GM18951 (cell line): ENCODE measurements around the gene CRIM1.

Source experiments
- POLR2A ChIP-seq: IDR thresholded peaks from 4 replicates; pipeline ENCODE4 v1.6.1; 2011; ENCODE audit warnings: mild to moderate bottlenecking; ENCODE audit not compliant: insufficient read length, insufficient read depth; ENCODE audit errors: extremely low read depth
- in situ Hi-C: fragments of 300-500 bp; cut with MboI; formaldehyde crosslinking; loops from one replicate; pipeline ENCODE4 v1.12.0; 2022; ENCODE audit warnings: low sequenced_read_pairs, mixed read lengths, inconsistent platforms; ENCODE audit not compliant: unreplicated experiment

CRIM1 gene

DNA sequence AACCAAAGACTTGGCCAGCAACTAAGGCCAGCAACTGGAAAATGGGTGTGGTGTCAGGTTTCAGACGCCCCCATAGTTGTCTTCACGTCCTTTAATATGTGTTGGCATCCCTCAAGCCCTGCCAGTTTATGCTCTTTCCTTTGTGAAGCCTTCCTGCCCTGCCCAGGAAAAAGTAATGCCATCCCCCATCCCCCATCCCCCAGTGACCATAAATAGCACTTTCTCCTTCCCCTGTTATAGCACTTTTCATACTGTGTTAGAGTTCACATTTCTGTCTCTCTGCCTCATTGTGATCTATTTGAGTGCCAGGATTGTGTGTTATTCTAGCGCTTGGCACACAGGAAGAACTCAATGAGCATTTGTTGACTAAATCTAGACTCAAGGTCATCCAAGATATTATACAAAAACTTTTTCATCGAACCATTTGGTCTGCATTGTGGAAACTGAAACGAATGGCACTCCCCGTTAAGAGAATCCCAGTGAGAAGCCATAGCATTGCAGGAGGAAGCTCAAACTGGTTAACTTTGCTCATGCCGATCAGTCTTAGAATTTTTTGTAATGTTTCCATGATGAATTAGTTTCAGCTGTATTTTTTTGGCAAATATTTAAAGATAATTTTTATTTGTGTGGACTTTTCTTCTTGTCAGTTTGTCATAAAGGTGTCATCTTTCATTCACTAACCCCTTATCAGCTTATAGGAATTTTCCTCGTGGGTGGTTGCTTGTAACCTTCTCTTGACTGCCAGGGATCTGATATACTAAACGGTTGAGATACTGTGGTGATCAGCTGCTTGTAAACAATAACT, 15.7 kb downstream of the CRIM1 start:
- no peak for TF ChIP-seq POLR2A
- in situ Hi-C loops: no loop called here

DNA sequence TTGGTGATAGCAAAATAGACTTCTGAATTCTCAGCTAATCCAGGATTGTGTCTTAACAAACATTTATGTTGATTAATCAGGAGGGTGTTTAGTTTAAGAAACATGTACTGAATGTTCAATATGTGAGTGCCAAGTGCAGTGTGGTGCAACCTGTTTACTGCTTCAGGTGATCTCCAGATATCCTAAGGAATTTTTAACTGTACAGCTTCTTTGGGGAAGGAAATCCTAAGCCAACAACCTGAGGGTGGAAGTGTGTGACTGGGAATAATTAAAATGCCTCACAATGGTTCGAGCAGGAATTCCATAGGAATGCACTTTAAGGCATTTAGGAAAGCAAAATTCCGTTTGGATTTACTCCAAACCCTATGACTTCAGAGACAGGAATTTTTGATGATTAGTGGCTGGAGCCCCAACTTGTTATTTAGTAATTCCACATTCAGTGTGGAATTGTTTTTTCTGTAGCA, 16.4 kb downstream of the CRIM1 start:
- no peak for TF ChIP-seq POLR2A
- in situ Hi-C loops: no loop called here

DNA sequence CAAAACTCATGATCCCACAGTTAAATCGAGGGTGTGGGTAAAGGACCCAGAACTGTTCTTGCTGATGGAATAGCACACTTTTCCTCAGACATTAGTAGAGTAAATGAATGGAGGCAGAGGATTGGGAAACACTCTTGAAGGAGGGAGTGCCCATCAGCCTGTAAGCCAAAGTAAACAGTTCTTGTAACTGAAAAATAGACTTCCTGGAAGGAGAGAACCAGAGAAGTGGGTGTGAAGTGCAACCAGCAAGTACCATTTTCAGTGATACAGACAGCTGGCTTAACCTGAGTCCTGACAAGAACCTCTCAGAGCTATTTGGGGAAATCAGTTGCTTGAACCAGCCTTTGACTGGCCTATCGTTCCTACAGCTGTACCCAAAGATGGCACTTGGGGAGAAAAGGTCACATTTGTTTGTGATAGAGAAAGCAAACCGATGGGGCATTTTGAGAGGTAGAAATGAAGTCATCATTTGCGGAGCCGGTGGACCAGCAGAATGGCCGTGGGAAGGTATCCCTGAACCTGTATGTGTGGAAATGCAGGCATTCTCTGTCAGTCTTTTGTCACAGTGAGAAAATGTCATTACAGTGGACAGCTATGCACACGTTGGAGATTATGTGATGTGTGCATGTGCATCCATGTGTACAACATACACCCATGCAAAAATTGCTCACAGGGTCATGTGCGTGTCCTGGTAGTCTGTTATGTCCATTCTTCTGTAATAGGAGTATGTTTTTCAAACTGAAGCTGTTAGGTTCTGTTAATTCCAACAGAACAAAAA, 17.8 kb downstream of the CRIM1 start:
- in situ Hi-C loops: no loop called here

DNA sequence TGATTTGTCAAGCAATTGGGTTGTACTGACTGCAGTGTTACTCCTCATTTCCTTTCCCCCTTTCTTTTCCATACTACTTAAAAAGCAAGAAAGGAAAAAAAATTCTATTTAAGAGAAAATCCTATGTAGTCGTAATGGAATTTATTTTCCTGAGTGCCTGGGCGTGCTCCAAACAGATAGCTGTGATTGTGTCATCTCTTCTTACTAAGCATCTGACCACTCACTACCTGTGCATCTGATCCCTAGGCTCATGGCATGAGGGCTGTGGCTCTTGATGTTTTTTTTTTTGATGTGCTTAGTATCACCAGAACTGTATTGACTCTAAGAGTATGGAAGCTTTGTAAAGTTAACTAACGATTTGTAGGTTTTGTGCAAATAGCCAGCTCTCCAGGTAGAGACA, 19.0 kb downstream of the CRIM1 start:
- TF ChIP-seq POLR2A: no peak
- in situ Hi-C loops: no loop called here

More for the DNA sequence above, 17.8 kb downstream of the CRIM1 start:
- TF ChIP-seq POLR2A: no peak

DNA sequence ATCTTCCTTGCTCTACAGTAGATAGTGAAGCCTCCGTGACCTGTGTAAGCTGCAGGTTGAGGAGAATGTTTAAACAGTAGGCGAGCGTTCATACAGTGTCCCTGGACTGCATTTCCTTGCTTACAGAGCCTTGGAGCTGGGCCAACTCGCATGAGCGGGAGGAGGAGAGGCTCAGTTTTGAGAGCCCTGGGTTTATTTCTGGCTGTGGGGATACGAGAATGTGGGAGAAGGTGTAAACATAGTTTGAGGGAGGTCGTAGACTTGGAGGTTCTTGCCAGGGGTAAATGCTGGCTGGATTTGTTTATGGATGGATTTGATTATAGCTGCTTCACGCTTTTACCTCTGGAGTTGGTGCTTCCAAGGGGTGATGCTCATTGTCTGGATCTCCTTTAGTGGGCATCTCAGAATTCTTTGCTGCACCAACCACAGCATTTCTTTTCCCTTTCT, 20.8 kb downstream of the CRIM1 start:
- no peak for TF ChIP-seq POLR2A
- in situ Hi-C loops: no loop called here

DNA sequence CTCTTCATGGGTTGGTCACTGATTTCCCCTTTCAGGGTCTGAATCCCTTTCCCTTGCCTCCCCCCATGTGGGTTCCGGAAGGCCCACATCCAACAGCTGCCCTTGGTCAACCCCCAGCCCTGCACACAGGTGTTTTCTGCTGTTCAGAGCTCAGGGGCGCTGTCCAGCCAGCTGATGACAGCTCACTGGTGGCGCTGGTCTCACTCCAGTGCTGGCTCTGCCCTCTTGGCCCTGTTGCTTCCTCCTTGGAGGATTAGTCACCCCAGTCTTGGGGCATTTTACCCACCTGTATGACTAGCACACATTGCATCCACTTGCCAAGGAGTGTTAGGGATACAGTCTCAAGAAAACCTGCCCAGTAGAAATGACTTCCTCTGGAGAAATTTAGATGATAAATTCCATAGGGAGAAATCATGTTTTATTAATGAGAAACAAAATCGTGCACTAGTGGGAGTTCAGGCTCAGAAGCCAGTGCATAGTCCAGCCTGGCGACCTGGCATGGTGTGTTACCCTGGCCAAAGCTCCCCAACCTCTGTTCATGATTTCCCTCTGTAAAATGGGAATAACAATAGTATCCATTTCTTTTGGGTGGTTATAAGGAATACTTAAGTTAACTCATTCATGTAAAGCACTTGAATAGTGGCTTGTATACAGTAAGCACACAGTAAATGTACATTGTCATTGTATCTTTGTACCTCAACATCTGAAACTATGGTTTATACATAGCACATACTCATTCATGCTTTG, 21.6 kb downstream of the CRIM1 start:
- no peak for TF ChIP-seq POLR2A
- in situ Hi-C loops: no loop called here

DNA sequence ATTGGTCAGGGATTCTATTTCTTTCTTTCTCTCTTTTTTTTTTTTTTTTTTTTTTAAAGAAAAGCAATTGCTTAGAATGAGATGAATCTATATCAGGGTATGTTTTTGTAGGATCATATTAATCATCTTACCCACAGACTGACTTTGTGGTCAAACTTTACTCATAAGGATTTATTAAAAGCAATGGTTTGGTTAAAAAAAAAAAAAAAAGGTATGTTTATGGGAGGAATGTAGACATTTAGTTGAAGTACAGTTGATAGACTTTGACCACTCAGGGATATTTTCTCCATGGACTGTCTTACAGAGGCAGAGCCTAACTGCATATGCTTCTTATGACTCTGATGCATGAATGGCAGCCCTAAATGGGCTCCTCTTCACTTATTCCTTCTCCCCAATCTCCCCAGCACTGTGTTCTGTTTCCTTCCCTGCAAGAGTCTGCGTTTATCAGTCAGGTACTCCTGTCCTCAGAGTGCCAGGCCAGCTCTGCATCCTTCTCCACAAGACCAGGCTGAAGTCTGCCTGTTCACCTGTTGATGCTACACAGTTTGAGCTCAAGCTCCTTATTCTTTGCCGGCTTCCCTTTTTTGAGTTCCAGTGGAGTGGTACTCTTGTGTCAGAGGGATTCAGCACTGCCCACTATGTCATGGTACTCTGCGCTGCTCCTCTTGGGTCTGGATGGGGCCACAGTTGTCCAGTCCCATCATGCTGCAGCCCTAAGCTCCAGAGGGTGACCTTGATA, 24.3 kb downstream of the CRIM1 start:
- no peak for TF ChIP-seq POLR2A
- in situ Hi-C loops: no loop called here

DNA sequence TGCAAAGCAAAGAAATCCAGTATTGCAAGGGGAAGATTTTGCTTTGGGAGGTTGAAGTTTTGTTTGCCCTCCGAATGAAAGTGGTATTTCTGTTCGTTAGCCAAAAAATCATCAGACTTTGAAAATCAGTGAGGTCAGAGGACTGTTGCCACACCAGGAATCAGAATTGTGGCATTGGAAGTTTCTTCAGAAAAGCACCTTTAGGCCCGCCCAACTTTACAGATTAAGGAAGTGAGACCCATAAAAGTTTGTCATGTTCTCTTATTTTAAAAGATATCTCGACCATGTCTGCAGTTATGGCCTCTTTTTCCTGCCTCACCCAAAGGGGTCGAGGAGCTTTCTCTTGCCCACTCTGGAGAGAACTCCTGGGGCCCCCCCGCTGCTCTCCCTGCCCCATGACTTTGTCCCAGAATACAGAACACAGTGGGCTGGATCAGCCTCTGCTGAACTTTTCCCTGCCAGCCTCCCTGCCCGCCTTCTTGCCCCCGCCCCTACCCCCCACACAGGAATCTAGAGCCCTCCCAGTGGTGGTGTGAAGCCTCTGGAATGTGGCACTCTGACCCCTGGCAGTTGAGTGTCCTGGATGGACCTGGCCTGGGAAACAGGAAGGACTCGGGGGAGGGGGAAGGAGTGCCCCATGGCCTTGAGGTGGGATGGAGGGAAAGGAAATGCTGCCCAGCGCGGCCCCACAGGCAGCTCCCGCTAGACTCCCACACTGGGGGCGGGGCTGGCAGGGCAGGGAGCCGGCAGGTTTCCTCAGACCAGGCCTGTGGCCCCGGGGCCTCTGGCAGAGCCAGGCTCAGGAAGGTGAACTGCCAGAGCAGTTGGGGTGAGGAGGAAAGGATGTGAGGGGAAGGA, 25.3 kb downstream of the CRIM1 start:
- in situ Hi-C loops: no loop called here
- no peak for TF ChIP-seq POLR2A

DNA sequence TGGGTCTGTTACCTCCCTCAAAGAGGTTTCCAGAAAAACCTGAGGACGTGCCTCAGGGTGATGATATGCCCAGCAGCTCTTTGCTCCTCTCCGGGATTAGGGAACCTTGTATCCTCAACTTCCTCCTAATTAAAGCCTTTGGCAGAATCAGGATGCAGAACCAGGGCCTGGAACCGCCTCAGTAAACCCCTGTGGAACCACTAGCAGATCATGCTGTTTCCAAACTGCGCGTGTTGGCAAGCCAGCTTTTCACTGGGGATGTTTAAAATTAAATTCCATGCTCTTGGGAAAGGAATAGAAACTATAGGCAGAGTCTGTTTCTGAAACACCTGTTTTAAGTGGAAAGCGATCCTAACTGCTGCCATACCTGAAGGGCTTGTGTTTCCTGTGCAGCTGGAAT, 26.4 kb downstream of the CRIM1 start:
- no peak for TF ChIP-seq POLR2A
- in situ Hi-C loops: no loop called here

DNA sequence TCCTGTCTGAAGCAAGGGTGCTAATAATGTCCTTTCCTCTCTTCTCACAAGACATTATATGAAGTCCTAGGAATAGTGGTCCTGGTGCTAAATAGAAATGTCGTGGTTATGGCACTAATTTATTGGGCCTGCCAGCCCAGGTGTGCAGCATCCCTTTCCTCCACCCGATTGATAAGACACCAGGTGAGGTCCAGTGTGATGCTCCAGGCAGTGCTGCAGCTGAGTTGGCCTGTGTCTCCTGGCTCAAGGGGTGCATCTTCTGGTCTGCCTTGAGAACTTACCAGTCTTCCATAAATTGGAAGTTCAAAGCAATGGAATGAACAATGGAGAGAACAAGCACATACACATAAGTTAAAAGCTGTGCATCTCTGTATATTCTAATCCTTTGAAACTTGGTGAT, 26.9 kb downstream of the CRIM1 start:
- no peak for TF ChIP-seq POLR2A
- in situ Hi-C loops: no loop called here

DNA sequence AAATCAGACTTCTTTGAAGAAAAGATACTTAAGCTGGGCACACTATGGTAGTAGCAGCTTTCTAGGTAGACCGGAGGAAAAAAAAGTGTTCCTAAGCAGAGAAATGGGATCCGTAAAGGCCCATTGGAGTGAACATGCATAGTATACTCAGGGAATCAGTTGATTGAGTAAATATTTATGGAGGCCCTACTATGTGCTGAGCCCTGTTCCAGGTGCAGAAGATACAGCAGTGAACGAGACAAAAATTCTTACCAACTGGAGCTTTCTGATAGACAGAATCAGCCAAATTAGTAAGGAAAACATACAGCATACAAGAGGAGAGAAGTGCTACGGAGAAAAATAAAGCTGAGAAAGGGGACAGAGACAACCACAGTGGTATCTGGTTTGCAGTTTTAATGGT, 28.1 kb downstream of the CRIM1 start:
- no peak for TF ChIP-seq POLR2A
- in situ Hi-C loops: no loop called here

DNA sequence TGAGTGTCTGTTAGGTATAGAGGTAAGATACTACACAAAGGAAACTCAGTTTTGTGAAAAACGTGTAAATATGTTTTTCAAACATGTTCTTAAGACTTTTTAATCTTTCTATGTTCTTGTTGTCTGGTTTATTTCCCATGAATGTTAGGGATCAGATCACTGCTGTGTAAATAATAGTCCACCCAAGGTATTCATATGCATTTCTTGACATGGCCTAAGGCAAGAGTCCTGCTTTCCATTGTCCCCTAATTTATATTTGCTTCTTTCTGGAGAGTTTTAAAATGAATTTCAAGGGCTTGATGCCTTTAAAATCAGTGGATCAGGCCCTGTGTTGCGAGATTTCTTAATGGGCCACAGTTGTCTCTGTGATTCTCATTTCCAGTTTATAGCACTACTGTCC, 28.9 kb downstream of the CRIM1 start:
- TF ChIP-seq POLR2A: no peak
- in situ Hi-C loops: no loop called here

DNA sequence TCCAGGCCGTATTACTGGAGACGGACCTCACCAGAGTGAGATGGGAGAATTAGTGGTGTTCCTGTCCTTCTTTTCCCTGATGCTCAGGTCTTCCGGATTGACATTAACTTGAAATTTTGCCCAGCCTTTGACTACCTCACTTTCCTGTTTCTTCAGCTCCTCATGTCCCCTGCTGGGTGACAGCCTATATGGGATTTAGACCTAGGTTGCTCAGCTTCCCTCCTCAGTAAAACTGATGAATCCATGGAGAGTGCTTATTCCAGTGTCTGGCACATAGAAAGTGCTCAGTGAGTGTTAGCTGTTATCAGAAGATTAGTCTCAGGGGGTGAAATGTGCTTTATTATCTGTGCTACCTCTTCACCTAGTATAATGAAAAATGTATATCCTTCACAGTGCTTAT, 30.0 kb downstream of the CRIM1 start:
- in situ Hi-C loops: no loop called here

More for the DNA sequence above, 30.0 kb downstream of the CRIM1 start:
- TF ChIP-seq POLR2A: no peak
